ENCODE data around the gene CCNQ.

CCNQ gene

GRCh38 chrX:153588021-153588781 lies 10.7 kb downstream of the CCNQ start:
- TF ChIP-seq TAF1 (IDR thresholded peaks at IDR 0.05; ENCODE audit: borderline replicate concordance, insufficient read depth, low read length) (no peak), POLR2AphosphoS5 (IDR thresholded peaks at IDR 0.05; ENCODE audit: low read depth, low read length) (no peak), FOXP2 (optimal IDR thresholded peaks at IDR 0.05; ENCODE audit: borderline replicate concordance, extremely low read depth, extremely low read length, insufficient read depth) (no peak), REST (IDR thresholded peaks at IDR 0.05; ENCODE audit: insufficient read depth in 1 of 2, low read depth in 2 of 2, low read length in 2 of 2) (no peak), SIN3A (IDR thresholded peaks at IDR 0.05; ENCODE audit: borderline replicate concordance, insufficient read depth, low read length) (no peak)

GRCh38 chrX:153587342-153587741 lies 11.6 kb downstream of the CCNQ start:
- TF ChIP-seq POLR2AphosphoS5 (IDR thresholded peaks at IDR 0.05; ENCODE audit: low read depth, low read length) (no peak), FOXP2 (optimal IDR thresholded peaks at IDR 0.05; ENCODE audit: borderline replicate concordance, extremely low read depth, extremely low read length, insufficient read depth) (no peak), SIN3A (IDR thresholded peaks at IDR 0.05; ENCODE audit: borderline replicate concordance, insufficient read depth, low read length) (no peak), TAF1 (IDR thresholded peaks at IDR 0.05; ENCODE audit: borderline replicate concordance, insufficient read depth, low read length) (no peak), REST (IDR thresholded peaks at IDR 0.05; ENCODE audit: insufficient read depth in 1 of 2, low read depth in 2 of 2, low read length in 2 of 2) (no peak)

- no peak for TF ChIP-seq REST (IDR thresholded peaks at IDR 0.05; ENCODE audit: insufficient read depth in 1 of 2, low read depth in 2 of 2, low read length in 2 of 2)
- TF ChIP-seq SIN3A (IDR thresholded peaks at IDR 0.05; ENCODE audit: borderline replicate concordance, insufficient read depth, low read length): no peak
- TF ChIP-seq TAF1 (IDR thresholded peaks at IDR 0.05; ENCODE audit: borderline replicate concordance, insufficient read depth, low read length): no peak
- no peak for TF ChIP-seq POLR2AphosphoS5 (IDR thresholded peaks at IDR 0.05; ENCODE audit: low read depth, low read length)
- no peak for TF ChIP-seq FOXP2 (optimal IDR thresholded peaks at IDR 0.05; ENCODE audit: borderline replicate concordance, extremely low read depth, extremely low read length, insufficient read depth)
Measured at GRCh38 chrX:153585827-153586226, 13.1 kb downstream of the CCNQ start.

- no peak for TF ChIP-seq REST (IDR thresholded peaks at IDR 0.05; ENCODE audit: insufficient read depth in 1 of 2, low read depth in 2 of 2, low read length in 2 of 2)
- TF ChIP-seq SIN3A (IDR thresholded peaks at IDR 0.05; ENCODE audit: borderline replicate concordance, insufficient read depth, low read length): no peak
- no peak for TF ChIP-seq FOXP2 (optimal IDR thresholded peaks at IDR 0.05; ENCODE audit: borderline replicate concordance, extremely low read depth, extremely low read length, insufficient read depth)
- no peak for TF ChIP-seq TAF1 (IDR thresholded peaks at IDR 0.05; ENCODE audit: borderline replicate concordance, insufficient read depth, low read length)
- no peak for TF ChIP-seq POLR2AphosphoS5 (IDR thresholded peaks at IDR 0.05; ENCODE audit: low read depth, low read length)
Measured at GRCh38 chrX:153583433-153583832, 15.5 kb downstream of the CCNQ start.

Measured in PFSK-1 (cell line).